C4-2B (cell line): ENCODE measurements around the gene ATP5IF1.

Experiments used
- CTCF ChIP-seq: fragments of 450-650 bp; conservative IDR thresholded peaks from 2 replicates; pipeline ENCODE4 v1.5.1; 2017; ENCODE audit warnings: mild to moderate bottlenecking
- ZFX ChIP-seq: fragments of 450-650 bp; IDR thresholded peaks from 2 replicates; pipeline ENCODE4 v1.6.1; 2017

- no peak for TF ChIP-seq CTCF
- TF ChIP-seq ZFX = no peak
Measured at GRCh38 chr1:28264897-28265296, 29.0 kb downstream of the ATP5IF1 start.
